Suprapubic skin (tissue), 4 donors: ENCODE data around the gene CADPS2.

ENCODE experiments used
- POLR2A ChIP-seq, 2 donors: fragments of 450-650 bp; IDR thresholded peaks; one replicate each; pipeline ENCODE4 v1.6.1; 2017; ENCODE audit warnings: antibody characterized with exemption in 2 of 2, mild to moderate bottlenecking in 2 of 2, moderate library complexity in 2 of 2
- POLR2AphosphoS5 ChIP-seq, 3 donors: sonication (generic); formaldehyde crosslinking; IDR thresholded peaks; one replicate each; pipeline ENCODE4 v1.6.1; 2017; ENCODE audit warnings: antibody characterized with exemption in 3 of 3
- TF ChIP-seq, protein P1 (sequence below), 2 donors: fragments of 200-600 bp in 1 of 2; fragments of 450-650 bp in 1 of 2; sonication (generic) in 1 of 2; IDR thresholded peaks; one replicate each; pipeline ENCODE4 v1.5.1; 2016 to 2019; ENCODE audit warnings: antibody characterized with exemption in 2 of 2, mild to moderate bottlenecking in 1 of 2, moderate library complexity in 1 of 2

DNA sequence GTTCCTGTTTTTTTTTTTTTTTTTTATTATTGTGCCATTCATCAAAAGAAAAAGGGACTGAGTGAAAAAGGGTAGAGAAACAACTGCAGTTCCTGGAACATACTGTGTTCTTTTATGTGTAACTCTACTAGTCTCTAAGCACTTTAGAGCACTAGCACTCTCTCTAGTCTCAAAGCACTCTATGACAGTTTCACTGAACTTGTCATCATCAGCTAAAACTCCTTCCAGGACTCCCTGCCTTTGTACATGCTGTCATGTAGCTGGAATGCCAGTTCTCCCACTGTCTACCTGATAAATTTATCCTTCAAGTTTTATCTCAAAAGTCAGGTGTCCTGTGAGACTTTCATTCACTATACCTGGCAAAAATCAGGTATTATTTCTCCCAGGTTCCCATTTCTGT is 333.5 kb downstream of the CADPS2 start:
- no peak for TF ChIP-seq POLR2A (IDR thresholded peaks at IDR 0.05)
- TF ChIP-seq POLR2AphosphoS5 (IDR thresholded peaks at IDR 0.05), result no peak
- TF ChIP-seq, protein P1, sequence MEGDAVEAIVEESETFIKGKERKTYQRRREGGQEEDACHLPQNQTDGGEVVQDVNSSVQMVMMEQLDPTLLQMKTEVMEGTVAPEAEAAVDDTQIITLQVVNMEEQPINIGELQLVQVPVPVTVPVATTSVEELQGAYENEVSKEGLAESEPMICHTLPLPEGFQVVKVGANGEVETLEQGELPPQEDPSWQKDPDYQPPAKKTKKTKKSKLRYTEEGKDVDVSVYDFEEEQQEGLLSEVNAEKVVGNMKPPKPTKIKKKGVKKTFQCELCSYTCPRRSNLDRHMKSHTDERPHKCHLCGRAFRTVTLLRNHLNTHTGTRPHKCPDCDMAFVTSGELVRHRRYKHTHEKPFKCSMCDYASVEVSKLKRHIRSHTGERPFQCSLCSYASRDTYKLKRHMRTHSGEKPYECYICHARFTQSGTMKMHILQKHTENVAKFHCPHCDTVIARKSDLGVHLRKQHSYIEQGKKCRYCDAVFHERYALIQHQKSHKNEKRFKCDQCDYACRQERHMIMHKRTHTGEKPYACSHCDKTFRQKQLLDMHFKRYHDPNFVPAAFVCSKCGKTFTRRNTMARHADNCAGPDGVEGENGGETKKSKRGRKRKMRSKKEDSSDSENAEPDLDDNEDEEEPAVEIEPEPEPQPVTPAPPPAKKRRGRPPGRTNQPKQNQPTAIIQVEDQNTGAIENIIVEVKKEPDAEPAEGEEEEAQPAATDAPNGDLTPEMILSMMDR (IDR thresholded peaks at IDR 0.05), result no peak
